ENCODE data around the gene ALK.

The ALK gene

GRCh38 chr2:29215739-29216608 lies 705.4 kb downstream of the ALK start:
- H3K27ac Mint-ChIP-seq: no peak overlapping the region
- no peaks in the 10 kb centered on the region for H3K36me3 Mint-ChIP-seq (ENCODE audit: low read depth)
- no peaks in the 10 kb centered on the region for H3K27me3 Mint-ChIP-seq (ENCODE audit: low read depth)
- peaks cover 2% of the 10 kb centered on the region for H3K4me1 Mint-ChIP-seq (ENCODE audit: low read depth)
- no peaks in the 10 kb centered on the region for H3K9me3 Mint-ChIP-seq
- H3K4me3 Mint-ChIP-seq: no peak overlapping the region

GRCh38 chr2:29215073-29215472 lies 706.3 kb downstream of the ALK start:
- no peaks in the 10 kb centered on the region for H3K27me3 Mint-ChIP-seq (ENCODE audit: low read depth)
- H3K27ac Mint-ChIP-seq: no peak overlapping the region
- no peak overlapping the region for H3K4me3 Mint-ChIP-seq
- H3K9me3 Mint-ChIP-seq: no peaks in the 10 kb centered on the region
- no peaks in the 10 kb centered on the region for H3K36me3 Mint-ChIP-seq (ENCODE audit: low read depth)
- peaks cover 2% of the 10 kb centered on the region for H3K4me1 Mint-ChIP-seq (ENCODE audit: low read depth)

- Mint-ChIP-seq H3K27me3 (ENCODE audit: low read depth) (no peaks in the 10 kb centered on the region), H3K27ac (no peak overlapping the region), H3K9me3 (no peaks in the 10 kb centered on the region), H3K4me3 (no peak overlapping the region), H3K4me1 (ENCODE audit: low read depth) (peaks cover 2% of the 10 kb centered on the region), H3K36me3 (ENCODE audit: low read depth) (no peaks in the 10 kb centered on the region)
Observed at GRCh38 chr2:29213888-29214291, 707.5 kb downstream of the ALK start.

GRCh38 chr2:29212009-29212408 lies 709.4 kb downstream of the ALK start:
- no peak overlapping the region for H3K27ac Mint-ChIP-seq
- no peaks in the 10 kb centered on the region for H3K27me3 Mint-ChIP-seq (ENCODE audit: low read depth)
- no peaks in the 10 kb centered on the region for H3K36me3 Mint-ChIP-seq (ENCODE audit: low read depth)
- H3K4me1 Mint-ChIP-seq (ENCODE audit: low read depth): peaks cover 2% of the 10 kb centered on the region
- H3K4me3 Mint-ChIP-seq: no peak overlapping the region
- no peaks in the 10 kb centered on the region for H3K9me3 Mint-ChIP-seq

GRCh38 chr2:29209551-29209950 lies 711.8 kb downstream of the ALK start:
- Mint-ChIP-seq H3K27ac (no peak overlapping the region), H3K4me3 (no peak overlapping the region), H3K9me3 (no peaks in the 10 kb centered on the region), H3K4me1 (ENCODE audit: low read depth) (peaks cover 2% of the 10 kb centered on the region), H3K27me3 (ENCODE audit: low read depth) (no peaks in the 10 kb centered on the region), H3K36me3 (ENCODE audit: low read depth) (no peaks in the 10 kb centered on the region)

- peaks cover 1% of the 10 kb centered on the region for H3K36me3 Mint-ChIP-seq (ENCODE audit: low read depth)
- H3K4me3 Mint-ChIP-seq: no peak overlapping the region
- H3K4me1 Mint-ChIP-seq (ENCODE audit: low read depth): no peaks in the 10 kb centered on the region
- no peaks in the 10 kb centered on the region for H3K27me3 Mint-ChIP-seq (ENCODE audit: low read depth)
- no peak overlapping the region for H3K27ac Mint-ChIP-seq
- H3K9me3 Mint-ChIP-seq: no peaks in the 10 kb centered on the region
Observed at GRCh38 chr2:29207352-29208148, 713.8 kb downstream of the ALK start.

- Mint-ChIP-seq H3K4me1 (ENCODE audit: low read depth) (no peaks in the 10 kb centered on the region), H3K27me3 (ENCODE audit: low read depth) (no peaks in the 10 kb centered on the region), H3K4me3 (no peak overlapping the region), H3K9me3 (no peaks in the 10 kb centered on the region), H3K27ac (no peak overlapping the region), H3K36me3 (ENCODE audit: low read depth) (peaks cover 1% of the 10 kb centered on the region)
Observed at GRCh38 chr2:29206941-29207340, 714.4 kb downstream of the ALK start.

GRCh38 chr2:29202819-29203495 lies 718.4 kb downstream of the ALK start:
- H3K9me3 Mint-ChIP-seq: no peaks in the 10 kb centered on the region
- H3K27ac Mint-ChIP-seq: no peak overlapping the region
- no peak overlapping the region for H3K4me3 Mint-ChIP-seq
- no peaks in the 10 kb centered on the region for H3K27me3 Mint-ChIP-seq (ENCODE audit: low read depth)
- peaks cover 1% of the 10 kb centered on the region for H3K36me3 Mint-ChIP-seq (ENCODE audit: low read depth)
- no peaks in the 10 kb centered on the region for H3K4me1 Mint-ChIP-seq (ENCODE audit: low read depth)

GRCh38 chr2:29201979-29202378 lies 719.4 kb downstream of the ALK start:
- no peaks in the 10 kb centered on the region for H3K27me3 Mint-ChIP-seq (ENCODE audit: low read depth)

GRCh38 chr2:29196792-29197788 lies 724.3 kb downstream of the ALK start:
- Mint-ChIP-seq H3K27me3 (ENCODE audit: low read depth) (no peaks in the 10 kb centered on the region), H3K4me3 (no peak overlapping the region), H3K36me3 (ENCODE audit: low read depth) (no peaks in the 10 kb centered on the region), H3K9me3 (no peaks in the 10 kb centered on the region), H3K27ac (no peak overlapping the region), H3K4me1 (ENCODE audit: low read depth) (peaks cover 4% of the 10 kb centered on the region)

More at GRCh38 chr2:29201979-29202378, 719.4 kb downstream of the ALK start:
- H3K27ac Mint-ChIP-seq: no peak overlapping the region
- no peak overlapping the region for H3K4me3 Mint-ChIP-seq
- peaks cover under 1% of the 10 kb centered on the region for H3K4me1 Mint-ChIP-seq (ENCODE audit: low read depth)
- no peaks in the 10 kb centered on the region for H3K9me3 Mint-ChIP-seq
- H3K36me3 Mint-ChIP-seq (ENCODE audit: low read depth): peaks cover 1% of the 10 kb centered on the region

- peaks cover 4% of the 10 kb centered on the region for H3K4me1 Mint-ChIP-seq (ENCODE audit: low read depth)
- no peaks in the 10 kb centered on the region for H3K36me3 Mint-ChIP-seq (ENCODE audit: low read depth)
- H3K9me3 Mint-ChIP-seq: no peaks in the 10 kb centered on the region
- H3K4me3 Mint-ChIP-seq: no peak overlapping the region
- H3K27me3 Mint-ChIP-seq (ENCODE audit: low read depth): no peaks in the 10 kb centered on the region
- H3K27ac Mint-ChIP-seq: no peak overlapping the region
Observed at GRCh38 chr2:29195796-29196195, 725.6 kb downstream of the ALK start.

GRCh38 chr2:29193681-29194080 lies 727.7 kb downstream of the ALK start:
- no peaks in the 10 kb centered on the region for H3K36me3 Mint-ChIP-seq (ENCODE audit: low read depth)
- no peaks in the 10 kb centered on the region for H3K27me3 Mint-ChIP-seq (ENCODE audit: low read depth)
- H3K4me3 Mint-ChIP-seq: no peak overlapping the region
- peaks cover 4% of the 10 kb centered on the region for H3K4me1 Mint-ChIP-seq (ENCODE audit: low read depth)
- H3K9me3 Mint-ChIP-seq: no peaks in the 10 kb centered on the region
- no peak overlapping the region for H3K27ac Mint-ChIP-seq

GRCh38 chr2:29193111-29193510 lies 728.3 kb downstream of the ALK start:
- peaks cover 2% of the 10 kb centered on the region for H3K36me3 Mint-ChIP-seq (ENCODE audit: low read depth)
- no peak overlapping the region for H3K27ac Mint-ChIP-seq
- no peaks in the 10 kb centered on the region for H3K9me3 Mint-ChIP-seq
- no peak overlapping the region for H3K4me3 Mint-ChIP-seq
- H3K4me1 Mint-ChIP-seq (ENCODE audit: low read depth): peaks cover 4% of the 10 kb centered on the region
- no peaks in the 10 kb centered on the region for H3K27me3 Mint-ChIP-seq (ENCODE audit: low read depth)

- H3K36me3 Mint-ChIP-seq (ENCODE audit: low read depth): peaks cover 6% of the 10 kb centered on the region
- H3K27me3 Mint-ChIP-seq (ENCODE audit: low read depth): no peaks in the 10 kb centered on the region
- peaks cover 4% of the 10 kb centered on the region for H3K4me1 Mint-ChIP-seq (ENCODE audit: low read depth)
- peaks cover 3% of the 10 kb centered on the region for H3K9me3 Mint-ChIP-seq
- no peak overlapping the region for H3K4me3 Mint-ChIP-seq
- no peak overlapping the region for H3K27ac Mint-ChIP-seq
Observed at GRCh38 chr2:29192526-29192925, 728.9 kb downstream of the ALK start.
